Activated effector memory CD4-positive, alpha-beta T cell treated with anti-CD3 and anti-CD28 coated beads, Interleukin-2, amount 50 U/mL, for 16 hours (primary cell): ENCODE results near the gene VAPA.
"Not testable (repeated sequence)": the region's sequence is repeated elsewhere in the genome, so short reads cannot be mapped to it uniquely, and the experiment has no call there.

ENCODE experiments used
- DNase-seq: peaks from one replicate; pipeline ENCODE4 v3.0.0-alpha.2; 2020

VAPA gene

DNA sequence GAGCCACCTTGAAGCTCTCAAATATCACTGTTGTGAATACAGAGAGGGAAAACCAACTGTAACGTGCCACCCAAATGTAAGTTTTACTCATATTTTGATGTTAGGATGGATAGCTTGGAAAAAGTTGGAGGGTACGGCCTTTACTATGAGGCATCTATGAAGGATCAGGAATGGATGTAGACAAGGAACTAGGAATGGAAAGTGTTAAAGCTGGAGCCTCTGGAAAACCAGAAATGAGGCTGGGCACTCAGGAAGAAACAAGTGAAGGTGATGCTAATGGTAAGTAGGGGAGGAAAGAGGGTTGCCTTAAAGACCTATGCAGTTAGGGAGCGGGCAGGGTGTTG, 27.8 kb upstream of the VAPA start:
- DNase-seq, result no peak

DNA sequence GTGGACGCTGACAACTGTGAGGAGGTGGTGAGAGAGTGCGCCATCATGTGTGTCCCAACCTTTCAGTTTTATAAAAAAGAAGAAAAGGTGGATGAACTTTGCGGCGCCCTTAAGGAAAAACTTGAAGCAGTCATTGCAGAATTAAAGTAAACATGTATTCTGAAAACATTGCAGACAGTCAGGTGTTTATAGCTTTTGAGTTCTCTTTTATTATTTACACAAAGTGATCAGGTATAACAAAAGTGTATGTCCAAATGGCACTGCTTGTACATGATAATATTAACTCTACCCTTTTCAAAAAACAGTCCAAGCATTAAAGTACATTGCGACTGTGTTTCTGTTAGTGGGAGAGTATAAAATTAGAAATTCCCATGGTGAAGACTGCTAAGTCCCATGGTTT, 25.8 kb upstream of the VAPA start:
- no peak for DNase-seq

DNA sequence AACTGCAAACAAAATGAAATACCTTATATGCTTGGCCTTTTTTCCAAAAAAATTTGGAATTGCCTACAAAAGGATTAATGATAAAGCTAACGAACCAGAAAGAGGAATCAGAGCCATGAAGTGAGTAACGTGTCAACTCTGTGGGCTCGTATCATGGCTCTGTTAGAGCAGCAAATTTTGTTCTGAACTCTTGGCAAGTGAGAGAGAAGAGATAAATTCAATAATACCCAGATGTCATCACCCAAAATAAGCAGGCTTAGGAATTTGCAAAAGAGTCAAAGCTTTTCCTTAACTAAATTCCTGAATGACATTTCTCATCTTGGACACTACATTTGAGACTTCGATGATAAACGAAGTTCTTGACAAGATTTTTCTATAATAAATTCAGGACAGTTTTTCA, 23.6 kb upstream of the VAPA start:
- no peak for DNase-seq

DNA sequence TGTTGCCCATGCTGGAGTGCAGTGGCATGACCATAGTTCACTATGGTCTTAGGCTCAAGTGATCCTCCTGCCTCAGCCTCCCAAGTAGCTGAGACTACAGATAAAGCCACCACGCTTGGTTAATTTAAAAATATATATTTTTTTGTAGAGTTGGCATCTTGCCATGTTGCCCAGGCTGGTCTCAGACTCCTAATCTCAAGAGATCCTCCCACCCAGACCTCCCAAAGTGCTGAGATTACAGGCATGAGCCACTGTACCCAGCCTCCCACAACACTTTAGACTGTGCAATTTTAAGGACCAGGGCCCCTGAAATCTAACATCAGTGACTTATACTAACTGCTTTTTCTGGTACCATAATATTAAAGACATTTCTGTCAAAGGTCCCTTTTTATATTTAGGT, 22.9 kb upstream of the VAPA start:
- no peak for DNase-seq

DNA sequence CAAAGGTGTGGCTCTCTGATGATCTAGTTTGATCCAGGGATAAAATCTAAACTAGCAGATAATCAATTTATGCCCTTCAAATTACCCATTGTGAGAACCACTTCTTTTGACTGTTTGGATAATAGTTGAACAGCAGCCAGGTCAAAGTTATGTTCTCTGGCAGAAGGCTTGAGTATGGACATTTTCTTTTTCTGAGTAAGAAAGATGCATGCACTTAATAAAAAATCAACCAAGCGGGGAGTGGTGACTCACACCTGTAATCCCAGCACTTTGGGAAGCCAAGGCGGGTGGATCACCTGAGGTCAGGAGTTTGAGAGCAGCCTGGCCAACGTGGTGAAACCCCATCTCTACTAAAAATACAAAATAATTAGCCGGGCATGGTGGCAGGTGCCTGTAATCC, 22.3 kb upstream of the VAPA start:
- DNase-seq, result not testable (repeated sequence)

DNA sequence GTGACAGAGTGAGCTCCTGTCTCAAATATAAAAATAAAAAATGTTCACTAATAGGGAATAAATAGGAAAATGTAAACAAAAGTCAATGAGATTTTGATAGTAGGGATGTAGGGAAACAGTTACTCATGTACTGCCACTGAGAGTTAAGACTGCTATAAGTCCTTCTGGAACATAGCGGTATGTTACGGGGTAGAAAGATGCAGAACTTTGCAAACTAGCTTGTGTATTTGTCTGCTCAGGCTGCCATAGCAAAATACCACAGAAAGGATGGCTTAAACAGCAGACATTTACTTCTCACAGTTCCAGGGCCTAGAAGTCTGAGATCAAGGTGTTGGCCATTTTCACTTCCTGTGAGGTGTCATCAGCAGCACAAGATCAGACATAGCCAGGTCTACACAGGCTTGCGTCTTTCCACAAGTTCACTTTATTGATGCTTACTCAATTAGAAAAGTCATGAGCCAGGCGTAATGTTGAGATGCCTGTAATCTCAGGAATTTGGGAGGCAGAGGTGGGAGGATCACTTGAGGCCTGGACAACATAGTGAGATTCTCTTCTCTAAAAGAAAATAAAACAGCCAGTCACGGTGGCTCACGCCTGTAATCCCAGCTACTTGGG, 19.3 kb upstream of the VAPA start:
- no peak for DNase-seq

DNA sequence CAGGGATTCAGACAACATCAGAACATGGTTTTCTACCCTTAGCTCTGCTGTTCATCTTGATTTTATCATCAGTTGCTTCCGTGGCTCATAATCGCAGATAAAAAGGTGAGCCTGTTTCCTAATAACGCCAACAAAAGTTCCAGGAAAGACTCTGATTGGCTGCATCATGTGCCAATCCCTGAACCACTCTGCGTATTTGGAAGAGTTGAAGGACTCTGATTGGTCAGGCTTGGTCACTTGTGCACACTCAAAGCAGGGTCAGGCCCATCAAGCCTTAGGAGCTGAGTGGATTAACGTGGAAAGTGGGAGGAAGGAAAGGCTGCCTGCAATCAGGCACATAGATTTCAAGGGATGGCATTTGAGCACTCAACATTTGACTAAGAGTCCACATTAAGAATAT, 16.7 kb upstream of the VAPA start:
- DNase-seq, result no peak

DNA sequence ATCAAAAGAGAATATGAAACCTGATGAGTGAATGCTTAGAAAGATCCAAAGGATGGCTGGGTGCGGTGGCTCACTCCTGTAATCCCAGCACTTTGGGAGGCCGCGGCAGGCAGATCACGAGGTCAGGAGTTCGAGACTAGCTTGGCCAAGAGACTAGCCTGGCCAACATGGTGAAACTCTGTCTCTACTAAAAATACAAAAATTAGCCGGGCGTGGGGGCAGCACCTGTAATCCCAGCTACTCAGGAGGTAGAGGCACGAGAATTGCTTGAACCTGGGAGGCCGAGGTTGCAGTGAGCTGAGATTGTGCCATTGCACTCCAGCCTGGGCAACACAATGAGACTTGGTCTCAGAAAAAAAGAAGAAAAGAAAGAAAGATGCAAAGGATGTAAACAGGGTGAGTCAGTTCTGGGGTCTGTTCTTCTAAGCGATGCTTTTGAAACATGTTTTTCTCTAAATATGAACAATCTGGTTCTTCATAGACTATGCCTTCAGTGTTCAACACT, 16.0 kb upstream of the VAPA start:
- not testable (repeated sequence) for DNase-seq

DNA sequence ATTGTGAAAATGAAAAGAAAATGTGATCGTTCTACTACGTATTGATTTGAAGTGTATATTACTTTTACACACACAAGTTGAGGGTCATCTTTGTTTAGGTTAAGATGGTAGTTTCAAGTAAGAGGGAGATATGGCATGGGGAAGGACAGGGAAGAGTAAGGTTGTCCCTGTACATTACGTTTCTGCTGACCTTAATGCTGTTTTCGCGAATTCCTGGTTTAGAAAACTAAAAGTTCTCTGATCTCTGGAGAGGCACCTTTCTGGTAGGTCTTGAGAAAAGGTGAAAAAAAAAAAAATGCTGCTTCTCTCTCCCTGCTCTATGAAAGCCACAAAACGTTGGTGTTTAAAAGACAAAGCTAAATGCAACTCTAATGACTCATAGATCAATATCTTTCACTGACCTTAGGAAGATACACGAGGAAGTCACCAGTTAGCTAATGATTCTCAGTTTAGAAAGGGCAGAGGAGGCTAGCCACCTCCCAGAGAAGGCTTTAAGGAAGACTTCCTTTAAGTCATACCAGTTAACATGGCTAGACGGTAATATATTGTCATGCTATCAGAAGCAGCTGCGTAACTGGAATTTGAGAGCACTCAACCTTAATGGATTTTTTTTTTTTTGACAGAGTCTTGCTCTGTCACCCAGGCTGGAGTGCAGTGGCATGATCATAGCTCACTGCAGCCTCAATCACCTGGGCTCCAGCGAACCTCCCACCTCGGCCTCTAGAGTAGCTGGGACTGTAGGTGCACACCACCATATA, 14.8 kb upstream of the VAPA start:
- no peak for DNase-seq

DNA sequence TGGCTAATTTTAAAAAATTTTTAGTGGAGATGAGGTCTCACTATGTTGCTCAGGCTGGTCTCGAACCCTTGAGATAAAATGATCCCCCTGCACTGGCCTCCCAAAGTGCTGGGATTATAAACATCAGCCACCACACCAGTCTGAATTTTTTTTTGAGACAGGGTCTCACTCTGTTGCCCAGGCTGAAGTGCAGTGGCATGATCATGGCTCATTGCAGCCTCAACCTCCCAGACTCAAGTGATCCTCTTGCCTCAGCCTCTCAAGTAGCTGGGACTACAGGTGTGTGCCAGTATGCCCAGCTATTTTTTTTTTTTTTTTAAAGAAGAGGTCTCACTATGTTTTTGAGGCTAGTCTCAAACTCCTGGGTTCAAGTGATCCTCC, 14.3 kb upstream of the VAPA start:
- not testable (repeated sequence) for DNase-seq

DNA sequence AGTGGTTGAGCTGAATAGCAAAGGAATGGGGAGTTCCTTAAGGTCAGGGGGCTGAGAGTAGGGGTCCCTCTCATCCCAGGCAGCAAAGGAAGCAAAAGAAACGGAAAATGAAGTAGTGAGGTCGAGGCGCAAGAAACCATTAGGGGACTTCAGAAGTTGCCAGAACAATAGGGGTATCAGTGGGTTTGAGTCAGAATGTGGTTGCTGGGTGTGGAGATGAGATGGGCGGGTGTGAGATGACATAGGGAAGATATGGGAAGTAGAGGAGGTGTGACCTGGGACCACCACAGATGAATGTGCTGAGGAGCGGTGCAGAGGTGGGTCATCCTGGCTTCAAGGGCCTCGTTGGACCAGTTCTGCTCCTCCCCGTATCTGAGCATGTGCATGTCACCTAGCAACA, 13.1 kb upstream of the VAPA start:
- no peak for DNase-seq

DNA sequence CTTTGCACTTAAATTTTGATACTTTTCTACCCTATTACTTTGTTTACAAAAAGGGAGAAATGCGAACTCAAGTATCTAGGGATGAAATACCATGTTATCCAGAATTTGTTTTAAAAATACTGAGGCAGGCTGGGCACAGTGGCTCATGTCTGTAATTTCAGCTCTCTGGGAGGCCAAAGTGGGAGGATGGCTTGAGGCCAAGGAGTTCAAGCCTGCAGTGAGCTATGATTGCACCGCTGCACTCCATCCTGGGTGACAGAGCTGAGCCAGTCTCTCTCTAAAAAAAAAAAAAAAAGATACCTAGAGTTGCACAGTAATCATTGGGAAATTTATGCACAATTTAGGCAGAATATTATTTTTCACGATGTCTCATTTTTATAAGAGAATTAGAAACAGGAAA, 12.4 kb upstream of the VAPA start:
- no peak for DNase-seq

DNA sequence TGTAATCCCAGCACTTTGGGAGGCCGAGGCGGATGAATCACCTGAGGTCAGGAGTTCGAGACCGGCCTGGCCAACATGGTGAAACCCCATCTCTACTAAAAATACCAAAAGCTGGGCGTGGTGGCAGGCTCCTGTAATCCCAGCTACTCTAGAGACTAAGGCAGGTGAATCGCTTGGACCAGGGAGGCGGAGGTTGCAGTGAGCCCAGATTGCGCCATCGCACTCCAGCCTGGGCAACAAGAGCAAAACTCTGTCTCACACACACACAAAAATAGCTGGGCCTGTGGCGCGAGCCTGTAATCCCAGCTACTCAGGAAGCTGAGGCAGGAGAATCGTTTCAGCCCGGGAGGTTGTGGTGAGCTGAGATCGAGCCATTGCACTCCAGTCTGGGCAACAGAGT, 11.6 kb upstream of the VAPA start:
- not testable (repeated sequence) for DNase-seq

DNA sequence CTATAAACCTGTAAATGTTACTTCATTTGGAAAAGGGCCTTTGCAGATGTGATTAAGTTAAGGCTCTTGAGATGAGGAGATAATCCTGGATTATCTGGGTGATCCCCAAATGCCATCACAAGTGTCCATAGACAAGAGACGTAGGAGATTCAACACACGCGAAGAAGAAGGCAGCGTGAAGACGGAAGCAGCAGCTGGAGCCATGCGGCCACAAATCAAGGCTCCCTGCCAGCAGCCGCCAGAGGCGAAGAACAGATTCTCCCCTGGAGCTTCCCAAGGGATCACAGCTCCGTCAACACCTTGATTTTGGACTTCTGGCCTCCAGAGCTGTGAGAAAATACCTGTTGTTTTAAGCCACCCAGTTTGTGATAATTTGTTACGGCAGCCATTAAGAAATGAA, 11.0 kb upstream of the VAPA start:
- DNase-seq, result no peak

DNA sequence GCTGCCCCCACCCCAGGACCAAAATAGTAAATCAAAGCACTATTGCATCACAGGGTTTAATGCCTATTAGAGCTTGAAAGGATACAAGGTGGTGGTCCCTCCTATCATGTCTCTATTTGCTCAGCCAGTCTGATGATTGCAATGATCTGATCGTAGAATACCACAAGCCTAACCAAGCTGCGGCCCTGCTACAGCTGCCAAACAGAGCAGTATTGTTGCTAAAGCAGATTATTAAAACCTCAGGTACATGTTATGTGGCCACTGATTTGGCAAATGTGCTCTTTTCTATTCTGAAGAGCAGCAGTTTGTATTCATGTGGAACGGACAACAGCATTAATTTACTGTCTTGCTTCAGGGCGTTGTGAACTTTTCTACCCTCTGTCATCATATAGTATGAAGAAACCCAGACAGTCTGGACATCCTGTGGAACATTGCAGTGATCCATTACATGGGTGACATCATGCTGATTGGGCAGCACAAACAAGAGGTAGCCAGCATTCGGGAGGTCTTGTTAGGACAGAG, 8.4 kb upstream of the VAPA start:
- DNase-seq, result no peak

DNA sequence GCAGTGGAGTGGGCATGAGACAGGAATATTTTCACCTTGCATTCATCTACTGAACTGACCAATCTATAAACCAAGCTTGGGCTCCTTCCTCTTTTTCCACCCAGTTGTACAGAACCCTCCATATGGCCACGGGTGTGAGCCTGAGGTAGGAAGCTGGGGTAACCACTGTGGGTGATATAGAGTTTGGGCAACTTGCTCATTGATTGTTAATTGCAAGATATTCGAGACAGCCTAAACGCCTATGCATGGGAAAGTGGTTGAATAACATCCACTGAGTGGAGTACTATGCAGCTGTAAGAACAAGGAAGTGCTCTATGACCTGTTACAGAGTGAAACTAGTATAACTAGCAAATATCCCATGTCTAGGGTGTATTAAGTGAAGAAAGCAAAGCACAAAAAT, 7.3 kb upstream of the VAPA start:
- no peak for DNase-seq

DNA sequence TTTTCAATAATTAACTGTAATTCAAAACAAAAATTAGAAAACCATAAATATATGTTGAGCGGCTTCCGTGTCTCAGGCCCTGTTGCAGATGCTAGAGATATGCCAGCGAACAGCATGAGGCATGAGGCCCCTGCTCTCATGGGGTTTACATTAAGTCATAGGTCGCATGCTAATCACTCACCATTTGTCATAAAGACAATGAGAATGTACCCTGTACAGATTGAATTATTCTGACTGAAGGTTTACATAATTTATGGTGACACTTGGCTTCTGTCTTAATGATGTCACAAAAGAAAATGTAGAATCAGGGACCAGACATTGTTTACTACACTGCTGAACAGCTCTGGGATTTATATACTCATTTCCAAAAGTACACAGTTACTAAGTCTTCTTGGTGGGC, 5.9 kb upstream of the VAPA start:
- DNase-seq, result no peak

DNA sequence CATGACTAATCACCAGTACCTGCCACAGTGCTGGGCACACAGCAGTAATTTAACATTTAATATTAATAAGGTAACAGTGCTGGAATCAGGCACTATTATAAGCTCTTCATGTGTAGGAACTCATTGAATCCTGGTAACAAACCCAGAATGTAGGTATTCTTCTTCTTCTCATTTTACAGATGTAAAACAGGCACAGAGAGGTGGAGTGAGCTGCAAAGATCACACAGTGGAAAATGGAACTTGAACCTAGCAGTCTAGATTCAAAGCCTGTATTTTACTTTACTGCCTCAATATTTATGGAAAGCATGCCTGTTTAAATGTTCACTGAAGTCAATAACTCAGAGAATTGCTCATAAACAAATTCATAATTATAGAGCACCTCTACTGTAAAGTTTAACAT, 3.7 kb upstream of the VAPA start:
- no peak for DNase-seq

DNA sequence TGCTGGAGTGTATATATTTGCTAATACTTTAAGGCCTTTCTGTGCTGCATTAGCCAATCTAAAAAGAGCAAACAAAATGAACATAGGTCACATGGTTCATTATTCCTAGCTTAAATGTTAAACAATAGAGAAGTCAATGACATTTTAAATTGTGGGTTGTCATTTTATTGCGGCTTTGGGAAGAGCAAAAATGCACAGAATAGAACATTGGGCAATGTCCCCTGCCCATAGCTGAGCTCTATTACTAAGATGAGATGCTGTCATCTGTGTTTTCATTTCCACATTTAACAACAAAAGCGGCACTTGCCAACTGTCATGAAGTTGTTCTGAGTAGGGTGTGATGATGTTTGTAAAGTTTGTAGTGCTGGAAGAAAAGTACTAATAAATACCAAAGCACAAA, 3.2 kb upstream of the VAPA start:
- DNase-seq, result no peak

DNA sequence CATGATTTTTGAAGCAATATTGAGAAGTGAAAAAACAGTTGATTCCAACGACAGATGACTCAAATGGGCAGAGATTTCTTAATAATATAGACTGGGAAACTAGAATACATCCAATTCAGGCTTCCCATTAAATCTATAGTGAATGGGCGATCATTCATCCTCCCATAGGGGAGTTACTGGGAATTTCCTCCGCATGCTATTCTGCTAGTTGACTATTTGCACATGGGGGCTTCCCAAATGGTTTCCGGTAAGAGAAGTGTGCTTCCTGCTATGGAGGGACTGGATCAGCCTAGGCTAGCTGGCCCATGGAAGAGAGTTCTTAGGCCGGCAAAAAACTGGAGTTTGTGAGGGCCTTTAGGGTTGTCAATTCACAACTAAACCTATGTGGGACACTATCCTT, 2.6 kb upstream of the VAPA start:
- DNase-seq, result no peak

DNA sequence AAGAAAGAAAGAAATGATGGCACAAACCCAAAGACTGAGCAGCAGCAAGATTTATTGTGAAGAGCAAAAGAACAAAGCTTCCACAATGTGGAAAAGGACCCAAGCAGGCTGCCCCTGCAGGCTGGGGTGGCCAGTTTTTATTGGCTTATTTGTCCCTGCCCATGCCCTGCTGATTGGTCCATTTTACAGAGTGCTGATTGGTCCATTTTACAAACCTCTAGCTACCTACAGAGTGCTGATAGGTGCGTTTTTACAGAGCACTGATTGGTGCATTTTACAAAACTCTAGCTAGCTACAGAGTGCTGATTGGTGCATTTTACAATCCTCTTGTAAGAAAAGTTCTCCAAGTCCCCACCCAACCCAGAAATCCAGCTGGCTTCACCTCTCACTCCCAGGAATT, 1.5 kb upstream of the VAPA start:
- not testable (repeated sequence) for DNase-seq

DNA sequence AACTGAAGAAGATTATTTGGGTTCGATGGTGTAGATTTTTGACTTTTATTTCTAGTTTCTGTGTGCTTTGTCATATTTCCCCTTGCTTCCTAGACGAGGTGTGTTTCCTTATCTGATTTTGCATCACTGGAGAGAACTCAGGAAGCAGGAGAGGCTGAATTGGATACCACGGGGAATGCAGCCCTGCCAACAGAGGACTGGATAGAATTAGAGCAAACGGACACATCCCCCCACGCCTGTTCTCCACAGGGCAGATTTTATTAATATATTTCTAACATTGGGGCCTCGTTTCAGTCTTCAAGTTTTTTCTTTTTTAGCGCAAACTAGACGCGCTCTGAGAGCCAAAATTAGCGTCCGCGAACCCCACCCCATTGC, 678 bp upstream of the VAPA start:
- no peak for DNase-seq

DNA sequence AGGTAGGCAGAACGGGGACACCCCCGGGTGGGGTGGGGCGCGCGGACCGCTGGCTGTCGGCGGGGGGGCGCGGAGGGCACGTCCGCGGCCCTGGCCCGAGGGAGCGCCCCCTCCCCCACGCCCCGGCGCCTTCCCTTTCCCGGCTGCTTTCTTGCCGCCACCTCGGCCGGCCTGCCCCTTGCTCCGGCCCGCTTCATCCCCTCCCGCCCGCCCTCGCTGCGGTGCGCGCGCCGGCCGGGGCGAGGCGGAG, 443 bp downstream of the VAPA start:
- no peak for DNase-seq

DNA sequence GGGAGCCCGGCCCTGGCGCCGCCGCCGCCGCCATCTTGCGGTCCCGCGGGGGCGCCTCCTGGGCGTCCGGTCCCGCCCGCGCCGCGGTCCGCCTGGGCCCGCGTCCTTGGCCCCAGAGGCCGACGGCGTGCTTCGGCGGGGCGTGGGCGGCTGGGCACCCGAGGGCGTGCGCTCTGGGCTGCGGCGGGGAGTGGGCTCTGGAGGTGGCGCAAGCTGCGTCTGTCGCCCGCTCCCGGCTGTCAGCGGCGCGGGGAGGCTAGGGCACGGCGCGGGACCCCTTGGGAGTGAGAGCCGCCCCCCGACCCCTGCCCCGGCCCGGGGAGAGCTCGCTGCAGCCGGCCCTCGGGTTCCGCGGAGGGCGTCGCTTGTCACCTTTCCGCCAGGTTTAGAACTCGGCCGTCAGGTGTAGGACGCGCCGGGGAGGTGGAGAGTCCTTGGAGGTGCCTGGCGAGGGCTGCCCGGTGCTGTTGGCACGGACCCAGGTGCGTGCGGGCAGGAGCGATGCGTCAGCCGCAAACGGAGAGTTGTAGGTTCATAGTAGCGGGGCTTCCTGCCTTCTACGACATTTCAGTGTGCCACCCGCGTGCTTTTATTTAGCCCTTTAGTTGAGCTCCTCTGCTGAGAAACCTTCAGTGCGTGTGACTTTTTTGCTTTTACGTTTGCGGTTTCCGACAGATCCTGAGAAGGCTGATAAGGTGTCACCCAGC, 921 bp downstream of the VAPA start:
- DNase-seq, result peak; percentile 94
